Kidney epithelial cell (primary cell): ENCODE results near the gene ANKLE2. TPM values are rescaled to one million over a fixed set of nuclear protein-coding genes. Genes with fewer than 3 reads are reported as not detected.

Experiments used
- DNase-seq: peaks from one replicate; pipeline ENCODE4 v3.0.0-alpha.2; 2010; ENCODE audit warnings: low read depth
- H3K27me3 ChIP-seq: 2 replicates; pipeline ENCODE4 v1.6.0; 2011; ENCODE audit warnings: low read length; ENCODE audit not compliant: control insufficient read depth, insufficient read depth
- H3K36me3 ChIP-seq: 2 replicates; pipeline ENCODE4 v1.5.1; 2011; ENCODE audit warnings: low read length; ENCODE audit not compliant: control insufficient read depth, insufficient read depth
- H3K4me3 ChIP-seq: 2 replicates; pipeline ENCODE4 v1.5.1; 2011; ENCODE audit warnings: low read depth, mild to moderate bottlenecking, control low read depth, low read length
- total RNA-seq: library from RNA; depleted of rRNA; stranded (reverse); fragments of >200 nt; gene quantifications from 2 replicates; pipeline ENCODE4 v1.2.3, GENCODE V29; 2015
- TF ChIP-seq, protein P1 (sequence below): IDR thresholded peaks from 2 replicates; pipeline ENCODE4 v1.5.1; 2011; ENCODE audit warnings: mild to moderate bottlenecking, moderate library complexity, low read length, control low read depth, inconsistent platforms; ENCODE audit not compliant: insufficient read depth, poor library complexity, severe bottlenecking

Gene ANKLE2
- total RNA-seq, 1 donor from 2014 or later: 115 TPM

DNA sequence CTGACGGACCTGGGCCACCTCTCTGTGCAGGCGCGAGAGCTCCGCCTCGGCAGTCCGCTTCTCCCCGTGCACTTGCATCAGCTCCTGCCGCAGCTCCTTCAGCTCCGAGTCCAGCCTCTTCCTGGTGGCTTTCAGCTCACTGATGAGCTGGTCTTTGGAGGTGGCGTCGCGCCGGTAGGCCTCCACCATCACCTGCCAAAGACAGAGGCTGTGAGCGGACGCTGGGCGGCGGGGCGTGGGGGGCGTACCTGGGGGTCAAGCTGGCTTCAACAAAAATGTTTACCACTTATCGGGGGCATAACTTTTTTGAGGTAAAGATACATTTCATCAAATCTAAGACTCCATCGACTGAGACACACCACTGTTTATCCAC is 27.5 kb upstream of the ANKLE2 start:
- Histone ChIP-seq H3K27me3 (no peaks in the 10 kb centered on the region), H3K4me3 (no peak overlapping the region), H3K36me3 (no peaks in the 10 kb centered on the region)
- TF ChIP-seq, protein P1, sequence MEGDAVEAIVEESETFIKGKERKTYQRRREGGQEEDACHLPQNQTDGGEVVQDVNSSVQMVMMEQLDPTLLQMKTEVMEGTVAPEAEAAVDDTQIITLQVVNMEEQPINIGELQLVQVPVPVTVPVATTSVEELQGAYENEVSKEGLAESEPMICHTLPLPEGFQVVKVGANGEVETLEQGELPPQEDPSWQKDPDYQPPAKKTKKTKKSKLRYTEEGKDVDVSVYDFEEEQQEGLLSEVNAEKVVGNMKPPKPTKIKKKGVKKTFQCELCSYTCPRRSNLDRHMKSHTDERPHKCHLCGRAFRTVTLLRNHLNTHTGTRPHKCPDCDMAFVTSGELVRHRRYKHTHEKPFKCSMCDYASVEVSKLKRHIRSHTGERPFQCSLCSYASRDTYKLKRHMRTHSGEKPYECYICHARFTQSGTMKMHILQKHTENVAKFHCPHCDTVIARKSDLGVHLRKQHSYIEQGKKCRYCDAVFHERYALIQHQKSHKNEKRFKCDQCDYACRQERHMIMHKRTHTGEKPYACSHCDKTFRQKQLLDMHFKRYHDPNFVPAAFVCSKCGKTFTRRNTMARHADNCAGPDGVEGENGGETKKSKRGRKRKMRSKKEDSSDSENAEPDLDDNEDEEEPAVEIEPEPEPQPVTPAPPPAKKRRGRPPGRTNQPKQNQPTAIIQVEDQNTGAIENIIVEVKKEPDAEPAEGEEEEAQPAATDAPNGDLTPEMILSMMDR: no peak
- DNase-seq: no peak

GRCh38 chr12:132788375-132789098 is 26.9 kb upstream of the ANKLE2 start:
- Histone ChIP-seq H3K27me3 (no peaks in the 10 kb centered on the region), H3K36me3 (no peaks in the 10 kb centered on the region), H3K4me3 (no peak overlapping the region)
- TF ChIP-seq, protein P1: no peak
- DNase-seq: no peak

DNA sequence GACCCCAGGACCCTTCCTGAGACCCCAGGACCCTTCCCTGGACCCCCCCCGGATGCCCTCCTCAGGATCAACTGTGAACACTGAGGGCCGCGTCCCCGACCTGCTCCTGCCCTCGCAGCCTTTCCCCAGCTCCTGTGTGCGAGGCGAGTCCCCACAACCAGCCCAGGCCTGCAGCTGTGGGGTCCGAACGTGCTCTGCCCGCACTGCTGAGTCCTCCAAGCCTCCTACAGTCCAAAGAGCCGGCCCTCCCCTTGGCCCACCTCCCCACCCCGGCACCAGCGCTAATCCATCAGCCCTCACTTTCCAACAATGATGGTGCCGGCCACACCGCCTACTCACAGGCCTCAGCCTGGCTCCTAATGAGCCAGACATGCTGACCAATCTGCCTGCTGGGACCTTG is 26.2 kb upstream of the ANKLE2 start:
- TF ChIP-seq, protein P1: no peak
- H3K4me3 ChIP-seq: no peak overlapping the region
- H3K36me3 ChIP-seq: no peaks in the 10 kb centered on the region
- no peaks in the 10 kb centered on the region for H3K27me3 ChIP-seq
- no peak for DNase-seq

DNA sequence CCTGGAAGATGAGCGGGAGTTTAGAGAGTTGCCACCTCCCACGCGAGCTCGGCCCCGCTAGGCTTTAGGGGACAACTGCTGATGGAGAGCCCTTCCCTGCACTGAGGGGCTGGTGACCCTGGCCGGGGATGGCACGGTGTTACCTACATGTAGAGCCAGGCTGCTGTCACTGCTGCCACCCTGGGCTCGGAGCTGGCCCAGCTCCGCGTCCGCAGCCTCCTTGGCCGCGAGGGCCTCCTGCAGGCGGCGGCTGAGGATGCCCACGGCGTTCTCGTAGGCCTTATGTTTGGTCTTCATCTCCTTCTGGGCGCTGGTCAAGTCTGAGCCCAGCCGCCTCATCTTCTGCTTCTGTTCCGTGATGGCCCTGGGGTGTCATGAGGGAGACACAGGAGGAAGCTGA is 24.6 kb upstream of the ANKLE2 start:
- DNase-seq: no peak
- no peaks in the 10 kb centered on the region for H3K36me3 ChIP-seq
- no peaks in the 10 kb centered on the region for H3K27me3 ChIP-seq
- H3K4me3 ChIP-seq: no peak overlapping the region
- TF ChIP-seq, protein P1: no peak

DNA sequence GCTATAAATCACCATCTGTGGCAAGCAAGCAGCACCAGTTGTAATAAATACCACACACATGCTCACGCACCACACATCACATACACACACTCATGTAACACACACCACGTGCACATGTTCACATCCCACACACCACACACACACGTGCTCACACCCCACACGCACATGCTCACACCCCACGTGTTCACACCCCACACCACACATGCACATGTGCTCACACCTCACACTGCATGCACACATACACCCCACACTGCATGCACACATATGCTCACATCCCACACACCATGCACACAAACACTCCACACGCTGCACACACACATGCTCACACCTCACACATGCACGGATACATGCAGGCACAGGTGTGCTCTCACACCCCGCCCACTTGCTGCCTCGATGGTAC is 22.9 kb upstream of the ANKLE2 start:
- TF ChIP-seq, protein P1: no peak
- H3K36me3 ChIP-seq: peaks cover 3% of the 10 kb centered on the region
- no peak for DNase-seq
- H3K27me3 ChIP-seq: no peaks in the 10 kb centered on the region
- H3K4me3 ChIP-seq: no peak overlapping the region
